PFSK-1 (cell line): ENCODE measurements around the gene HOXD11.

ENCODE experiments used
- FOXP2 ChIP-seq: optimal IDR thresholded peaks from 2 replicates; pipeline ENCODE3; 2011; ENCODE audit warnings: borderline replicate concordance, control low read depth, inconsistent platforms; ENCODE audit not compliant: insufficient read depth; ENCODE audit errors: extremely low read length, extremely low read depth
- POLR2AphosphoS5 ChIP-seq: IDR thresholded peaks from 2 replicates; pipeline ENCODE4 v1.6.1; 2012; ENCODE audit warnings: low read depth, mild to moderate bottlenecking, control low read depth, low read length, moderate library complexity
- REST ChIP-seq, 2 experiments: IDR thresholded peaks; 2 replicates each; pipeline versions ENCODE4 v1.6.1 to v1.8.0; 2011 to 2012; ENCODE audit warnings: low read depth in 2 of 2, low read length in 2 of 2, control low read depth in 1 of 2, inconsistent platforms in 1 of 2, mild to moderate bottlenecking in 1 of 2, moderate library complexity in 1 of 2; ENCODE audit not compliant: insufficient read depth in 1 of 2
- SIN3A ChIP-seq: IDR thresholded peaks from 2 replicates; pipeline ENCODE4 v1.6.1; 2012; ENCODE audit warnings: mild to moderate bottlenecking, low read length, moderate library complexity, borderline replicate concordance; ENCODE audit not compliant: insufficient read depth

- no peak for TF ChIP-seq POLR2AphosphoS5
- TF ChIP-seq FOXP2 = no peak
- TF ChIP-seq REST (IDR thresholded peaks at IDR 0.05; ENCODE audit: insufficient read depth in 1 of 2, low read depth in 2 of 2, low read length in 2 of 2) = no peak
- TF ChIP-seq SIN3A = no peak
Observed at GRCh38 chr2:176075481-176075880, 31.6 kb upstream of the HOXD11 start.
